NCI-H1105 (cell line): ENCODE data around the gene SH3GLB2.
"Not testable (repeated sequence)": the region's sequence is repeated elsewhere in the genome, so short reads cannot be mapped to it uniquely, and the experiment has no call there.

Experiments used
- DNase-seq: peaks from one replicate; lab custom pipeline; 2025; lab: John Stamatoyannopoulos, UW

Gene SH3GLB2

GRCh38 chr9:128998462-128998861, 29.7 kb downstream of the SH3GLB2 start:
- DNase-seq, result no peak

GRCh38 chr9:128995791-128996190, 32.3 kb downstream of the SH3GLB2 start:
- no peak for DNase-seq

GRCh38 chr9:128992995-128993394, 35.1 kb downstream of the SH3GLB2 start:
- DNase-seq, result no peak

- DNase-seq, result no peak
Measured at GRCh38 chr9:128987805-128988204, 40.3 kb downstream of the SH3GLB2 start.

GRCh38 chr9:128986671-128987070, 41.5 kb downstream of the SH3GLB2 start:
- no peak for DNase-seq

- no peak for DNase-seq
Measured at GRCh38 chr9:128983536-128983935, 44.6 kb downstream of the SH3GLB2 start.

- no peak for DNase-seq
Measured at GRCh38 chr9:128979111-128979510, 49.0 kb downstream of the SH3GLB2 start.

- no peak for DNase-seq
Measured at GRCh38 chr9:128972956-128973355, 55.2 kb downstream of the SH3GLB2 start.

- DNase-seq, result no peak
Measured at GRCh38 chr9:128969491-128969890, 58.6 kb downstream of the SH3GLB2 start.

GRCh38 chr9:128961403-128961802, 66.7 kb downstream of the SH3GLB2 start:
- DNase-seq, result not testable (repeated sequence)
